Right hindlimb (tissue), 1 donor: ENCODE results near the gene CCRL2.

Experiments
- DNase-seq: peaks from one replicate; pipeline ENCODE4 v3.0.0-alpha.2; 2018

The CCRL2 gene

GRCh38 chr3:46406788-46407611 is at the start of gene CCRL2, which contains the start of gene CCR5AS:
Gene CCRL2 (plus strand): TSS chr3:46407259. CDS start chr3:46408080, 821 bp downstream.
Gene CCR5AS (minus strand): TSS chr3:46407066.
- DNase-seq: no peak

GRCh38 chr3:46358466-46358865 is 48.6 kb upstream of the CCRL2 start:
- no peak for DNase-seq

- no peak for DNase-seq
These were observed 47.1 kb upstream of the CCRL2 start for GRCh38 chr3:46359733-46360493.

GRCh38 chr3:46360907-46361306 is 46.2 kb upstream of the CCRL2 start:
- DNase-seq: no peak

- DNase-seq: no peak
These were observed 45.4 kb upstream of the CCRL2 start for GRCh38 chr3:46361408-46362283.

GRCh38 chr3:46365041-46365440 is 42.0 kb upstream of the CCRL2 start:
- DNase-seq: no peak

GRCh38 chr3:46365737-46366524 is 41.1 kb upstream of the CCRL2 start:
- DNase-seq: no peak

GRCh38 chr3:46367811-46368210 is 39.2 kb upstream of the CCRL2 start:
- DNase-seq: no peak

GRCh38 chr3:46368569-46368968 is 38.5 kb upstream of the CCRL2 start:
- DNase-seq: peak; percentile 27

GRCh38 chr3:46369151-46369550 is 37.9 kb upstream of the CCRL2 start:
- no peak for DNase-seq

GRCh38 chr3:46369675-46370132 is 37.4 kb upstream of the CCRL2 start:
- DNase-seq: no peak

- no peak for DNase-seq
These were observed 36.1 kb upstream of the CCRL2 start, which contains the start of gene CCR5 for GRCh38 chr3:46370839-46371518. Gene CCR5 (plus strand): TSS chr3:46370946. CDS start chr3:46372903, 1,957 bp downstream.

GRCh38 chr3:46371519-46372340 is 35.3 kb upstream of the CCRL2 start:
- DNase-seq: no peak

GRCh38 chr3:46372492-46373359 is 34.3 kb upstream of the CCRL2 start:
- no peak for DNase-seq

- no peak for DNase-seq
These were observed 32.3 kb upstream of the CCRL2 start for GRCh38 chr3:46374755-46375154.

- no peak for DNase-seq
These were observed 31.8 kb upstream of the CCRL2 start for GRCh38 chr3:46375218-46375617.

- DNase-seq: no peak
These were observed 31.2 kb upstream of the CCRL2 start for GRCh38 chr3:46375814-46376213.

GRCh38 chr3:46378426-46378942 is 28.6 kb upstream of the CCRL2 start:
- peak; percentile 68 for DNase-seq
